Gastrocnemius medialis (tissue), 4 donors: ENCODE results near the gene TLE2. TPM values are rescaled to one million over a fixed set of nuclear protein-coding genes. Genes with fewer than 3 reads are reported as not detected.

Source experiments
- ATAC-seq, 2 donors: fragments of 150-250 bp; one replicate each; pipeline ENCODE4 v1.9.1; 2016
- DNase-seq, 2 donors: peaks; one replicate each; pipeline ENCODE4 v3.0.0-alpha.2; 2019
- H3K27ac ChIP-seq, 4 donors: fragments of 200-600 bp; sonication (generic); 1 replicate in 1 of 4; 2 replicates in 3 of 4; pipeline ENCODE4 v1.5.1; 2016 to 2018; ENCODE audit warnings: mild to moderate bottlenecking in 2 of 4, moderate library complexity in 1 of 4
- H3K27me3 ChIP-seq, 3 donors: fragments of 200-600 bp; sonication (generic) in 2 of 3; 1 replicate in 1 of 3; 2 replicates in 2 of 3; pipeline versions ENCODE4 v1.5.1 to v1.6.0; 2016 to 2019; ENCODE audit warnings: mild to moderate bottlenecking in 1 of 3, moderate library complexity in 1 of 3
- H3K36me3 ChIP-seq, 2 donors: fragments of 200-600 bp; sonication (generic) in 1 of 2; one replicate each; pipeline ENCODE4 v1.5.1; 2017 to 2018
- H3K4me1 ChIP-seq, 2 donors: fragments of 200-600 bp; sonication (generic) in 1 of 2; one replicate each; pipeline ENCODE4 v1.5.1; 2016 to 2017; ENCODE audit warnings: mild to moderate bottlenecking in 2 of 2
- H3K4me3 ChIP-seq, 4 donors: fragments of 200-600 bp; sonication (generic) in 3 of 4; 1 replicate in 1 of 4; 2 replicates in 3 of 4; pipeline ENCODE4 v1.5.1; 2016 to 2019; ENCODE audit warnings: mild to moderate bottlenecking in 2 of 4
- H3K9me3 ChIP-seq, 3 donors: fragments of 200-600 bp; sonication (generic) in 2 of 3; 1 replicate in 1 of 3; 2 replicates in 2 of 3; pipeline ENCODE4 v1.5.1; 2016 to 2019
- CTCF ChIP-seq, 5 experiments: fragments of 450-650 bp in 3 of 5; fragments of 200-600 bp in 2 of 5; sonication (generic) in 2 of 5; IDR thresholded peaks in 4 of 5; conservative IDR thresholded peaks in 1 of 5; 1 replicate in 4 of 5; 2 replicates in 1 of 5; pipeline ENCODE4 v1.5.1; 2016 to 2019; ENCODE audit warnings: antibody characterized with exemption in 5 of 5, mild to moderate bottlenecking in 3 of 5, moderate library complexity in 3 of 5
- POLR2A ChIP-seq, 2 donors: fragments of 450-650 bp; IDR thresholded peaks; one replicate each; pipeline ENCODE4 v1.6.1; 2017; ENCODE audit warnings: antibody characterized with exemption in 2 of 2, mild to moderate bottlenecking in 2 of 2, moderate library complexity in 2 of 2
- in situ Hi-C, 4 donors: fragments of 200-750 bp; cut with MboI; loops; one replicate each; pipeline versions ENCODE4 v1.15.0 to v1.8.0; 2017; ENCODE audit warnings: low sequenced_read_pairs in 4 of 4
- intact Hi-C: fragments of 100-400 bp; cut with DNase I; formaldehyde crosslinking; loops from one replicate; pipeline ENCODE4 v1.15.1; 2023; ENCODE audit warnings: low total_unique reads
- total RNA-seq, 4 donors: library from RNA; depleted of rRNA; stranded (reverse); fragments of >200 nt; gene quantifications; one replicate each; pipeline versions ENCODE4 v1.1.0 to v1.2.3, GENCODE V29; 2016

Gene TLE2
- total RNA-seq, 4 donors from 2014 or later, result 26.1 to 48.5 (median 45.2) TPM

- TF ChIP-seq POLR2A (IDR thresholded peaks at IDR 0.05) (no peak), CTCF (IDR thresholded peaks at IDR 0.05 in 4 of 5, conservative IDR thresholded peaks at IDR 0.05 in 1 of 5) (no peak)
- no peak overlapping the region for H3K27ac ChIP-seq
- no peak for DNase-seq
- no peaks in the 10 kb centered on the region for H3K9me3 ChIP-seq
- no peak for ATAC-seq
- H3K27me3 ChIP-seq, result no peaks in the 10 kb centered on the region
- peaks cover 0 to 19% of the 10 kb centered on the region in 2 donors for H3K36me3 ChIP-seq
- intact Hi-C loops, result no loop called here
- H3K4me3 ChIP-seq, result no peak overlapping the region
- no peaks in the 10 kb centered on the region for H3K4me1 ChIP-seq
- in situ Hi-C loops, result no loop called here
Measured at GRCh38 chr19:3004522-3004921, 24.6 kb downstream of the TLE2 start.

- no peaks in the 10 kb centered on the region for H3K4me1 ChIP-seq
- DNase-seq (no peak), ATAC-seq (no peak)
- TF ChIP-seq POLR2A (IDR thresholded peaks at IDR 0.05), result no peak
- TF ChIP-seq CTCF (IDR thresholded peaks at IDR 0.05 in 4 of 5, conservative IDR thresholded peaks at IDR 0.05 in 1 of 5), result no peak
- H3K4me3 ChIP-seq, result no peak overlapping the region
- peaks cover 0 to 26% of the 10 kb centered on the region in 2 donors for H3K36me3 ChIP-seq
- no peaks in the 10 kb centered on the region for H3K27me3 ChIP-seq
- no peaks in the 10 kb centered on the region for H3K9me3 ChIP-seq
- intact Hi-C loops, result no loop called here
- in situ Hi-C loops, result no loop called here
- no peak overlapping the region for H3K27ac ChIP-seq
Measured at GRCh38 chr19:3003046-3003445, 26.0 kb downstream of the TLE2 start.

- Histone ChIP-seq H3K36me3 (peaks cover 0 to 26% of the 10 kb centered on the region in 2 donors), H3K4me1 (no peaks in the 10 kb centered on the region), H3K27me3 (no peaks in the 10 kb centered on the region), H3K27ac (no peak overlapping the region), H3K9me3 (no peaks in the 10 kb centered on the region), H3K4me3 (no peak overlapping the region)
- no peak for DNase-seq
- TF ChIP-seq POLR2A (IDR thresholded peaks at IDR 0.05), result no peak
- no peak for TF ChIP-seq CTCF (IDR thresholded peaks at IDR 0.05 in 4 of 5, conservative IDR thresholded peaks at IDR 0.05 in 1 of 5)
- ATAC-seq, result no peak
- intact Hi-C loops, result no loop called here
- in situ Hi-C loops, result no loop called here
Measured at GRCh38 chr19:3001235-3001800, 27.8 kb downstream of the TLE2 start.

- Histone ChIP-seq H3K27ac (no peak overlapping the region), H3K27me3 (no peaks in the 10 kb centered on the region), H3K36me3 (peaks cover 0 to 17% of the 10 kb centered on the region in 2 donors), H3K4me1 (no peaks in the 10 kb centered on the region), H3K4me3 (no peak overlapping the region), H3K9me3 (no peaks in the 10 kb centered on the region)
- intact Hi-C loops, result no loop called here
- no peak for ATAC-seq
- no peak for DNase-seq
- in situ Hi-C loops, result no loop called here
- TF ChIP-seq POLR2A (IDR thresholded peaks at IDR 0.05), result no peak
Measured at GRCh38 chr19:2998642-2999041, 30.4 kb downstream of the TLE2 start.

- H3K4me3 ChIP-seq, result no peak overlapping the region
- no peaks in the 10 kb centered on the region for H3K4me1 ChIP-seq
- peaks cover 0 to 17% of the 10 kb centered on the region in 2 donors for H3K36me3 ChIP-seq
- intact Hi-C loops (no loop called here), in situ Hi-C loops (no loop called here)
- DNase-seq, result no peak
- H3K9me3 ChIP-seq, result no peaks in the 10 kb centered on the region
- no peak overlapping the region for H3K27ac ChIP-seq
- ATAC-seq, result no peak
- no peaks in the 10 kb centered on the region for H3K27me3 ChIP-seq
- TF ChIP-seq POLR2A (IDR thresholded peaks at IDR 0.05) (no peak), CTCF (IDR thresholded peaks at IDR 0.05 in 4 of 5, conservative IDR thresholded peaks at IDR 0.05 in 1 of 5) (no peak)
Measured at GRCh38 chr19:2997720-2998119, 31.4 kb downstream of the TLE2 start.
